ENCODE results near the gene BTBD18.

The BTBD18 gene, protein sequence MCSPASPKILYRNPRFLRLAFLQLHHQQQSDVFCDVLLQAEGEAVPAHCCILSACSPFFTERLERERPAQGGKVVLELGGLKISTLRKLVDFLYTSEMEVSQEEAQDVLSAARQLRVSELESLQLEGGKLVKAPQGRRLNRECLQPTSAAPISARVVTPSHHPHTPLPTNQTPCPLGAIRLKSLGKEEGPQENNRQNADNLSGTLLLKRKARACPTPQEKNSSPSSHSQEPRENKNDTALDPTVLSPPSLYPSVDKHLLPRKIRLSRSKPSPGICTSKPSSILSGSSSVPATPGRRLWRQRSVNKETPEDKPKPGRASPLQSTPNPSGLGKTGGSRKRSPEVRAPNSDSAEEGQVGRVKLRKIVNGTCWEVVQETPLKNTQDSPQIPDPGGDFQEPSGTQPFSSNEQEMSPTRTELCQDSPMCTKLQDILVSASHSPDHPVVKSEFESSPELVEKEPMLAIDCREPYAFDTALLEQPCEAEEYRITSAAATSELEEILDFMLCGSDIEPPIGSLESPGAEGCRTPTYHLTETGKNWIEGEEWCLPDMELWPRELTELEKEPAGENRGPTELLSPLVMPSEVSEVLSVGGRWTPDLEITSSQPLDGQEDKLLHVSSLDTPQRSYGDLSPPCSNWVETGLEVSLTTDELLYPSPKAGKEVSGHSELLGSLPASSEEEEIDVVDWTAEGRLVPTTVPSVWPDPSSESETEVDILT

DNA sequence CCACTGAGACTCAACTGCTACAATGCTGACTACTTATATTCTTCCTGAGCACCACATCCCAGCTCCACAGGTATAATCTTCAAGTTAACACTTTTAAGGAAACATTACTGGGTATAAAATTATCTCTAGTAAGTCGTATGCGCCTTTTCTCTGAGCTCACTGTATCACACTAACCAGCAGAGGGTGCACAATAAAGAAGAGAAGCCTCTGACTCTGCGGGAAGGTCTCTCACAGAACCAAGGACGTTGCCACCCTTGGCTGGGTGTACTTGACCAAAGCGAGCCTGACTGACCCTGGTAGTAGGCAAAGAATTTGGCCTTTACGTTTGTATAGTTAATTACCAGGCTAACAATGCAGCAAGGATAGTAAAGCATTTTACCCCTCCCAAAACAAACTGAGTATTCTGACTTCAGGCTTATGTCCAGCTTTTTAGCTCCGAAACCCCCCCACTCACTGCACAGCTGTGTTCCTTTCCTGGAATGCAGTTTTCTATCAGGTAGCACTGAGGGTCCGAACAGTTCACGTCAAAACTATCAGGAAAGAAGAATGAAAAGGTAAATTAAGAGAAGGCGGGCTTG is at the start of gene BTBD18:
Gene BTBD18 (minus strand): TSS at position 144 of the 578 bp plus-strand sequence. CDS start 631 bp downstream, outside the sequence.
- DNase-seq (ENCODE audit: low read depth): peak; percentile 77
- TF ChIP-seq CTCF (IDR thresholded peaks at IDR 0.05; ENCODE audit: low read length, missing control alignments): peak; percentile 65
- H3K4me3 ChIP-seq (replicated peaks; ENCODE audit: low read depth, low read length): no peak within 1 kb of the TSS

GRCh38 chr11:57801183-57801485 is 49.5 kb upstream of the BTBD18 start:
- DNase-seq (ENCODE audit: low read depth): no peak
- H3K4me3 ChIP-seq (replicated peaks; ENCODE audit: low read depth, low read length): no peak overlapping the region
- no peak for TF ChIP-seq CTCF (IDR thresholded peaks at IDR 0.05; ENCODE audit: low read length, missing control alignments)

DNA sequence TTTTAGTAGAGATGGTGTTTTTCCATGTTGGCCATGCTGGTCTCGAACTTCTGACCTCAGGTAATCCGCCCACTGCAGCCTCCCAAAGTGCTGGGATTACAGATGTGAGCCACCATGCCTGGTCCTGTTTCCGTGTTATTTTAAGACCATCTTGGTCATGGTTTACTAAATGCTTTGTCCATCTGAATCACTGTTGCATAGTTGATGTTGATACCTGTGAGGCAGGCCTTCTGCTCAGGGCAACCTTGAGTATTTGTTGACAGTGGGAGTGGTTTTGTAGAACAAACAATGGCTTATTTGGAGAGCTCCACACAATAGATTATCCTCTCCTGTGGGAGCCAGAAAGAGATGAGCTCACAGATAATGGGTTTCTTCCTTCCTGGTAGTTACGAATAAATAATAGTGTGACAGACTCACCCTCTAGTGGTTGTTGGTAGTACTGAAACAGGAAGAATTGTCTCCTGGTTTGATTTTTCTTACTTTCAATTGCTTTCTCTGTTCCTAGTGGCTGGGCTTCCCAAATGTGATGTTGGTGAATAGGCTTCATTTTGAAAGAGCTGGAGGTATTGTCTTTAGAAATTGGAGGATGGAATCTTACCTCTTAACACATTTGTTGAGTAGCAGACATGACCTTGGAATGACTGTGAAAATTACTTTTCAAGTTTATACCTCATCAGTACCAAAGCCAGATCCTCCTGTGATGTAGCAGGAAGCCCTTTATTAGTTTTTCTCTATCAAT is 49.0 kb upstream of the BTBD18 start:
- TF ChIP-seq CTCF (IDR thresholded peaks at IDR 0.05; ENCODE audit: low read length, missing control alignments): peak; percentile 80

DNA sequence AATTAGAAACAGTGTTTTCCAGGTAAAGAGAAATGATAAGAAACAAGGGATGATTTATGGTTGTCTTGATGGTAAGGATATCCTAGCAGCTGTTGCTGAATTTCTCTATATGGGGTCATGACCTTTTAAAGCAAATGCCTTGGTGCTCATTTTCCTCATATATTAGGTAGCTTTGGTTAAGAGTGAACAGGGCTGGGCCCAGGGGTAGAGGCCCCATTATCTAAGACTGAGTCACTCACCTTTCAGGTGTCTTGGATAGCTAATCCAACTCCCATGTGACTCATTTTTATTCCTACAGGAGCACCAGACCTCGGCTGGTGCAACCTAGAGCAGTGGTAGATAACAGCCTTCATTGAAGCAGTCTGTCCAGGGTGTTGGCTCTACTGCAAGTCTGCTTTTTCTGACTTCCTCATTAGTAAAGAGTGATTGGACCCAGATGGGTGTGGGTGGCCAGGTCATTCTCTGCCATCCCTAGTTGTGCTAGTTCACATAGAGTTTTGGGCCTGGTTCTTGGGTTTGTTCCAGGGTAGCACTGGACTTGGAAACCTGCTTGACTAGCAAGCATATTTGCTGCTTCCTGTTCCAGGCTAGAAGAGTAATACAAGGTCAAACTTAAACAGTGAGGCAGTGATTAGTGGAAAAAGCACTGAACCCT is 47.4 kb upstream of the BTBD18 start:
- peak; percentile 49 for DNase-seq (ENCODE audit: low read depth)
- no peak overlapping the region for H3K4me3 ChIP-seq (replicated peaks; ENCODE audit: low read depth, low read length)
- TF ChIP-seq CTCF (IDR thresholded peaks at IDR 0.05; ENCODE audit: low read length, missing control alignments): no peak

More for the DNA sequence above, 49.0 kb upstream of the BTBD18 start:
- no peak overlapping the region for H3K4me3 ChIP-seq (replicated peaks; ENCODE audit: low read depth, low read length)
- peak; percentile 84 for DNase-seq (ENCODE audit: low read depth)

DNA sequence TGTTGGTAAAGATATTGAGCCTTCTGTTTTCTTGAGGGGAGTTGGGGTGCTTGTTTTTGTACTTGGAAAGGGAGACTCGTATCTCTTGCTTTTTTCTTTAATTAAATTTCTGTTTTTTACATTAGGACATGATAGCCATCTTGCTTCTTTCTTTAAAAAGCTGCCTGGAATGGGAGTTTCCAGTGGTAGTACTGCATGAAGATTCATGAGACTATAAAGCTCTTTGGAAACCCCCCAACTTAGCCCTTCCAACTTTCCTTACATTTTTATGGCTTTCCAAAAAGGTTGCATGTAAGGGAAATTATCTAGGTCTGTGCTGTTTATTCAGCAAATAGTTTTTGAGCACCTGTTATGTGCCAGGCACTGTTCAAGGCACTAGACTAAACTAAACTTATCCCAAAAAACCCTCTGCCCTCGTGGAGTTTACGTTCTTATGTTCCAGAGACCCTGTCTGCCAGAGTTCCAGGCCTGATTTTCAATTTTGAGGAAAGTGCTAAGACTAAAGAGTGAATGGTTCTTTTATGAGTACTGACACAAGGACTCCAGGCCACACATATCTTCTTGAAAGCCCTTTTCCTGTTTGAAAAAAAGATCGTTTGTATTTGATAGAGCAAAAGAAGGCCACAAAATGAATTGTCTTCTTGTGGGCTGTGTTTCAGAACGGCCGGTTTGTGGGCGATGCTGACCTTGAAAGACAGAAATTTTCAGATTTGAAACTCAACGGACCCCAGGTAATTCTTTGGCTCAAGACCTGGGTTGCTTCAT is 41.9 kb upstream of the BTBD18 start:
- no peak overlapping the region for H3K4me3 ChIP-seq (replicated peaks; ENCODE audit: low read depth, low read length)
- DNase-seq (ENCODE audit: low read depth): no peak
- no peak for TF ChIP-seq CTCF (IDR thresholded peaks at IDR 0.05; ENCODE audit: low read length, missing control alignments)

- no peak overlapping the region for H3K4me3 ChIP-seq (replicated peaks; ENCODE audit: low read depth, low read length)
- no peak for TF ChIP-seq CTCF (IDR thresholded peaks at IDR 0.05; ENCODE audit: low read length, missing control alignments)
- DNase-seq (ENCODE audit: low read depth): no peak
Measured at GRCh38 chr11:57792870-57793269, 41.3 kb upstream of the BTBD18 start.

Measured in fibroblast of pulmonary artery (primary cell).